HG02840 (cell line): ENCODE measurements around the gene CBLC.
A peak's percentile ranks its signal among the peaks of the same experiment; 100 is the strongest.

Experiments
- ATAC-seq: cut with Tn5 transposase; IDR thresholded peaks from one replicate; pipeline ENCODE4 v1.9.1; 2021; ENCODE audit warnings: mild to moderate bottlenecking, moderate library complexity, moderate number of reproducible peaks; ENCODE audit not compliant: unreplicated experiment, low FRiP score

The CBLC gene

DNA sequence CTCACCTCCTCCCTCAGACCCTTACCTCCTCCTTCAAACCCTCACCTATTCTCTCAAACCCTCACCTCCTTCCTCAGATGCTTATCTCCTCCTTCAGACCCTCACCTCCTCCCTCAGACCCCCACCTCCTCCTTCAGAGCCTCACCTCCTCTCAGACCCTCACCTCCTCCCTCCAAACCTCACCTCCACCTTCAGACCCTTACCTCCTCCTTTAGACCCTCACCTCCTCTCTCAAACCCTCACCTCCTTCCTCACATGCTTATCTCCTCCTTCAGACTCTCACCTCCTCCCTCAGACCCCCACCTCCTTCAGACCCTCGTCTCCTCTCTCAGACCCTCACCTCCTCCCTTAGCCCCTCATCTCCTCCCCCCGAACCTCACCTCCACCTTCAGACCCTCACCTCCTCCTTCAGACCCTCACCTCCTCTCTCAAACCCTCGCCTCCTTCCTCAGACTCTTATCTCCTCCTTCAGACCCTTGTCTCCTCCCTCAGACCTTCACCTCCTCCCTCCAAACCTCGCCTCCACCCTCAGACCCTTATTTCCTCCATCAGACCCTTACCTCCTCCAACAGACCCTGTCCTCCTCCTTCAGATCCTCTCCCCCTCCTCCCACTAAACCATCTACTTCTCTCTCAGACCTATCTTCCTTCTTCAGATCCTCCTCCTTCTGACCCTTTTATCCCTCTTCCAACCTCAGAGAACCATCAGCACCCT, 31.6 kb upstream of the CBLC start:
- ATAC-seq, result no peak

DNA sequence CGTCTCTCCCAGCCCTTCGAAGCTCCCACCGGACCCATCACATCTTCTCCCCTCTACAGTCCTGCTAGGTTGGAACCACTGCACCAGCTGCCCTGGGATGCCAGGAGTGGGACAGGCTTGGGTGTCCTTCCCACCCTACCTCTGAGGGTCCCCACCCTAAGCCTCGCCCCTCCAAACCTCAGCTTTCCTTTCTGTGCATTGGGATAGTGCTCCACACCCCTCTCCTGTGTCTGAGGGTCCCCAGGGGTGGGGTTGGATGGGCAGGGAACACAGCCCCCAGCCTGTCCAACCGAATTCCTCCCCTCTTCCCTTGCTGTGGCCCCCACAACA, 31.1 kb upstream of the CBLC start:
- no peak for ATAC-seq

DNA sequence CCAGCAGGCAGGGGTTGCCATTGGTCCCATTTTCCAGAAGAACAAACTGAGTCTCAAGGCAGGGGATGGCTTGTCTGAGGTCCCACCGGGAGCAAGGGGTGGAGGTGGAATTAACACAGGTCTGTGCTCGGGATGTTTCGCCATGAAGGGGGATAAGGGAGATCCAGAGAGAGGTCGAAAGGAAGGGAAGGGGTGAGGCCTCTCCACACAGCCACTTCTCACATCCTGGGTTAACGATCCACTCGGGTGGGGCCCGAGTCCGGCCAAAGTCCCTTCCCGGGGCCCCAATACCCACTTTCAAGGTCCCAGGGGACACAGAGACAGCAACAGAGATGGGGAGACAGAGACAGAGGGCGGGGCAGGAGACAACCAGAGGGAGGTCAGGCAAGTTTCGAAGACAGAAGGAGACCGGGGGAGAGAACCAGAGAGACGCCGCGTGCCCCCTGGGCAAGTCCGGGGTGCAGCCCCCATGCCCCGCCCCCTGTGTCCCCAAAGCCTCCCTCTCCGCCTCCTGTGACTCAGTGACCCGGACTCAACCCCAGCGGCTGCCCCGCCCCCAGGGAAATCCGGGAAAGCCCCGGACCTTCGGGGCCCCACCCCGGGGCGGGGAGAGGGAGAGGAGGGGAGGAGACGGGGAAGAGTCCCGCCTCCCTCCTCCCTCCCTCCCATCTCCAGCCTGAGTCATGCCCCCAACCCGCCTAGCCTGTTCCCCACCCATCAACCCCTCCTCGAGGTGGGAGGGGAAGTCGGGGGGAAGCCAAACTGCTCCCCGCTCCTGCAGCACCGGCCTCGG, 30.5 kb upstream of the CBLC start:
- ATAC-seq, result no peak

DNA sequence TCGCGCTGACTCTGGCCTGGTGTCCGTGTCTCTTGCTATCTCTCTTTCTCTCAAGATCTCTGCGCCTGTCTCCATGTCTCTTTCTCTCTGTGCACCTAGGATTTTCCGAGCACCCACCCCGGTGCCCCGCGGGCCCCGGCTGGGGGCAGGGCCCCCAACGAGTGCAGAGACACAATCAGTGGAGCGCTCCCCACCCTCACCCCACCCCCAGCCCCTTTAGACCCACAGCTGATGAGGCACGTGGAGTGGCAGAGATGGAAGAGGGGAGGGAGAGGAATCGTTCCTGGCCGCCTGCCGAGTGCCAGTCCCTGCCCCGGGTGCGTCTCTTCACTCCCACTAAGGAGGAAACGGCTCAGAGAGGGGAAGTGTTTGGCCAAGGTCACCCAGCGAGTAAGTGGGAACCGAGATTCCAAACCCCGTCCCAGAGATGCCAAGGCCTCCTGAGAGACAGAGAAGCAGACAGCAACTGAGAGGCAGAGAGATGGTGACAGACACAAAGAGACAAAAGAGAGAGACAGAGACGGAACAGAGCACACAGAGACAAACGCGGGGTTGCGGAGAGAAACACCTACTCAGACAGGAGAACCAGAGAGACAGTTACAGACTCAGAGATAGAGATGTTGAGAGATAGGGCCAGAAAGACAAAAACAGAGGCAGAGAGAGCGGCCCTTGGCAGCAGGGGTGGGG, 29.8 kb upstream of the CBLC start:
- ATAC-seq, result no peak

DNA sequence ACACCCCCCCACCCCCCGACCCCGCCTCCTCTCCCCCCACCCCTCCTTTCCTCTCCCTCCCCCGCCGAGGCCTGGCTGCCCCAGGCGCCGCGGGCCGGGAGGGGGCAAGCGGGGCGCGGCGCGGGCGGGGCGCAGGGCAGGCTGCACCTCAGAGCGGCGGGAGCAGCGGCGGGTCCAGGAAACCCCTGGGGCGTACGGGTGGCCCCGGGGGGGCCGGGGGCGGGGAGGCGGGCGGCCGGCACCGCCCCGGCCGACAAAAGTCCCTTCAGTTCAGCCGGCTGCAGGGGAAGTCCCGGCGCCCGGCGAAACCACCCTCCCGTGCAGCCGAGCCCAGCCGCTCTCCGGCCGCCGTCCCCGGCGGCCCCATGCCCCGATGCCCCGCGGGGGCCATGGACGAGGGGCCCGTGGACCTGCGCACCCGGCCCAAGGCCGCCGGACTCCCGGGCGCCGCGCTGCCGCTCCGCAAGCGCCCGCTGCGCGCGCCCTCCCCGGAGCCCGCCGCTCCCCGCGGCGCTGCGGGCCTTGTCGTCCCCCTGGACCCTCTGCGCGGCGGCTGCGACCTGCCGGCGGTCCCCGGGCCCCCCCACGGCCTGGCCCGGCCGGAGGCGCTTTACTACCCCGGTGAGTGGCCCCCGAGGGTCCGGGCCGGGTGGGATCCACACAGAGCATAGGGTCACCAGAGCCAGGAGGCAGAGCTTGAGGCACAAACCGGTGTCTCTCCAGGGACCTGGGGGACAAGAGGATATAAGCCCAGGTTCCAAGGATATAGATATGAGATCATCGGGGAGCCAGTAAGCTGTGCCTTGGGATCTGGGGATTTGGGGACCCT, 29.1 kb upstream of the CBLC start, which contains the start of gene BCL3:
TSS of gene BCL3 (plus strand) at position 283 of the 829 bp plus-strand sequence. CDS start at position 366, 83 bp downstream.
- ATAC-seq, result peak; percentile 36

DNA sequence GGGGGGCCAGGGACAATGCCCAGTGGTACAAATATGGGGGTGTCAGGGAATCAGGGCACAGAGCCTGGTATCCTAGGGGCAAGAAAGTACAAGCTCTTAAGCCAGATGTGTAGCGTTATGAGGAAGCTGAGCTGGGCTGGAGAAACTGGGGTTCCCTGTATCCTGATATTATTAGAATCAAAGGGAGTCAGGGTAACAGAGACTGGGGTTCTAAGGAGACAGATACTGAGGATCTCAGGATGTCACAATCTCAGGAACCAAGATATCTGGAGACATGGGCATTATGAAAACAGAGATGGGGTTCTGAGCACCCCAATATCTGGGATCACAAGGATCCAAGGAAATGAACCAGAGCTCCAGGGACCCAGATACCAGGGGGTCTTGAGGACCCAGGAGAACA, 28.4 kb upstream of the CBLC start:
- ATAC-seq, result no peak

DNA sequence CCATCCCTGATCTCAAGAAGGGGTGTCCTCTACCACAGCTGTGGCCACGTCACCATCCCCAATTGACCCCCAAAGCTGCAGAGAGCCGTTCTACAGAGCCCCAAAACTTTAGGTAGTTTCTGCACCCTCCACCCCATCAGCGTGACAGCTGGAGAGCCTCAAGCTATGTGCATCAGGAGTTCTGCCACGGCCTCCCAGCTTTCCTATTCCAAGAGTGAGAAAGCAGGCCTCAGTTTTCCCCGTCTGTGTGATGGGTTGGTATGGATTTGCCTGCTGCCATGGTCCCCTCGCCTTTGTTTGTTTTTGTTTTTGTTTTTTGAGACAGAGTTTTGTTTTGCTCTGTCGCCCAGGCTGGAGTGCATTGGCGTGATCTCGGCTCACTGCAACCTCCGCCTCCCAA, 27.7 kb upstream of the CBLC start:
- no peak for ATAC-seq

DNA sequence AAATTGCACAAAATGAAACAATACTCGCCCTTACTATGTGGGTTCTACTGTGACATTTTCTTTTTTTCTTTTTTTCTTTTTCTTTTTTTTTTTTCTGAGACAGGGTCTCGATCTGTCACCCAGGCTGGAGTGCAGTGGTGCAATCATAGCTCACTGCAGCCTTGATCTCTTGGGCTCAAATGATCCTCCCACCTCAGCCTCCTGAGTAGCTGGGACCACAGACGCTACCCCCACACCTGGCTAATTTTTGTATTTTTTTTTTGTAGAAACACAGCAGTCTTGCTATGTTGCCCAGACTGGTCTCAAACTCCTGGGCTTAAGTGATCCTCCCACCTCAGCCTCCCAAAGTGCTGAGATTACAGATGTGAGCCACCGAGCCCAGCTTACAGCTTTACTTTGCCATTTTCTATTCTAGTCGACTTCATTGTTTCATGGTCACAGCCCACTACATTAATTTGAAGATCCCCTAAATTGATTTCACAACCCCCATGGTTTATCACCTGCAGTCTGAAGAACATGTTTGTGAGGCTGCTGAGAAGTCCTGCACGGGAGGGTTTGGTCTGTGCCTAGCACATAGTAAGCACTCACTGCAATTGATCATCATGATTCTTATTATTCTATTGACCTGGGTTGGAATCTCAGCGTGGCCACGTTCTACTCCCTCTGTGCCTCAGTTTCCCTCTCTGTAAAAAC, 25.4 kb upstream of the CBLC start:
- no peak for ATAC-seq

DNA sequence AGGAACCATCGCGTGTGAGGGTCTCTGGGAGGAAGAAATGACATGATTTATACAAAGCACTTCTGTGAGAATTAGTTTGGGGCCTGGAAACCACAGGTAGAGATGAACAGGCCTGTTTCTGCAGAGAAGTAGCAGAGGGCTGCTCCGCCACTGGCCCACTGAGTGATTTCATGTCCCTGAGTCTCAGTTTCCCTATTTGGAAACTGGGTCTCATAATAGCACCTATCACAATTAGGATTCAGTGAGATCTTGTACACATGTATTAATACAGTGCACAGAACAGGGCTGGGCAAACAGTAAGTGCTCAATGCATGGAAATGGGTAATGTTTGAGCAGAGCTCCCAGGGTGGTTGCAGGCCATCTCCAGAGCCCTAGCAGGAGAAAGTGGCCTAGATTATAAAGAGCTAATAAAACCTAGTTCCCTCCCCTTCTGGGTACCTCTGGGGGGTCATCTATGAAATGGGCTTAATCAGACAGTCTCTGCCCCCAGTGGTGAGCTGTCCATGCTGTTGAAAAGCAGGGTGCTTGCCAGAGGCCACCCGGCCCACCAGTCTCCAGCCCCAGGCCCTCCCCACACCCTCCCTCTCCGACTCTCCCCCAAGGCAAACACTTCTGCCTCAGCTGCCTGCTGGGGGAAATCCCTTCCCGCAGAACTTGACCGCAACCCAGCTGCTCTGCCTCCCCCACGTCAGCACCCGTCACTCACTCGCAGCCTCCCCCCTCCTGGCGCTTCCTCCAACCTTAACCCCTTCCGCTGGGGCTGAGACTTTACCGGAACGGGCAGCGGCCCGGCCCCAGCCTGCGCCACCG, 24.7 kb upstream of the CBLC start:
- ATAC-seq, result peak; percentile 61

DNA sequence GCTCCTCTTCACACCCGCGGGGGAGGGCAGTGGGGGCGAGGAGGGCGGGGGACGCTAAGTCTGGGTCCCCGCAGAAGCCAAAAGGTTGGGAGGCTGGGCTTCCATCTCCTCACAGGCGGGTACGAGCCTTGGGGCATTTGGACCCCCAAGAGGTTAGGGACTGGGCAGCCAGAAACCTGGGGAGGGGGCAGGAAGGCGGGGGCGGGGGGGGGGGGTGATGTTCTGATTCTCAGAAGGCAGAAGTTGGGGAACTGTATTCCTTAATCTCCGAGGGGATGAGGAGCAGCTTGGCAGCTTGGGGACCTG, 24.1 kb upstream of the CBLC start:
- ATAC-seq, result no peak

DNA sequence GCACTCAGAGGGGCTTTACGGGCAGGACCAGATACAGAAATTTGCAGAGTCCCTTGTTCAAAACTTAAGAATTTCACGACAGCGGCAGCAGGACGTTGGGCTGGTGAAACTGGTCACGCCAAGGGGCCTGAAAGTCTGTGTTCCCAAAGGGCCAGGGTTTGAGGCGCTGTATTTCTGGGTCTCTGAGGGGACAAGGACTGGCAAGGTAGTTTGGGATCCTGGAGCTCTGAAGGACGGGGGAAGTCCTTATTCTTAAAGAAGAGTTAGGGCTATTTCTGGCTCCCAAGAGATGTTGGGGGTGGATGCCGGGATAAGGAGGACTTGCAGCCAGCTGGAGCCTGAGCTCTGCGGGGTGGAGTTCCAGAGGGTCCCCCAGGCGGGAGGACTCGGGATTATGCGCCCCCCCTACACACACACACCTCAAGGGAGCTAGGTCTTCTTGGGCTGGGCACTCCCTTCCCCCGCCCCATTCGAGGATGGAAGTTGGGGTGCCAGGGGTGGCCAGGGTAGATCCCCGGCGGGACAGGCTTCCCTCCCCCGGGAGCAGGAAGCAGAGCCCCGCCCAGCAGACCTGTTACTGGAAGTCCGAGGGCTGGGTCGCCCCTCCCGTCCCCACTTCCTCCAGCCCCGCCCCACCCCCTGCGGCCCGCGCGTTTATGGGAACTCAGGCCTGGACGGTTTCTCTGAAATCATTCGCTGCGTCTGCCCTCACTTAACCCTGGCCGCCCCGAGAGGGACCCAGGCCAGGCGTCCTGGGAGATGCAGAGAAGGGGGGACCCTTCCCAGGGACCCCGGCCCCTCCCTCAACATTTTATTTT, 23.5 kb upstream of the CBLC start:
- ATAC-seq, result peak; percentile 33

DNA sequence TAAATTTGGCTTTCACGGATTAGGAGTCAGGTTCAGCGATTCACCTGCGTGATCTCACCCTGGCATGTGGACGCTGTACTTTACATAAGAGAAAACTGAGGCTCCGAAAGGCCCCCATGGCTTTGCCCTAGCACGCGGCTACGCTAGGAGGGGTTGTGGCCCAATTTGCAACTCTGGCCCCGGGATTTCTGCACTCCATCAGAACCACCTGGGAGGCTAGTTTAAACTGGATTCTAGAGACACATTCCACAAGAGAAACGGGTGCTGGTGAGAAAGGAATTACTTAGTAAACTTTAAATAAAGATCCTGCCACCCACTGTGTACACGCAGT, 23.0 kb upstream of the CBLC start:
- no peak for ATAC-seq

DNA sequence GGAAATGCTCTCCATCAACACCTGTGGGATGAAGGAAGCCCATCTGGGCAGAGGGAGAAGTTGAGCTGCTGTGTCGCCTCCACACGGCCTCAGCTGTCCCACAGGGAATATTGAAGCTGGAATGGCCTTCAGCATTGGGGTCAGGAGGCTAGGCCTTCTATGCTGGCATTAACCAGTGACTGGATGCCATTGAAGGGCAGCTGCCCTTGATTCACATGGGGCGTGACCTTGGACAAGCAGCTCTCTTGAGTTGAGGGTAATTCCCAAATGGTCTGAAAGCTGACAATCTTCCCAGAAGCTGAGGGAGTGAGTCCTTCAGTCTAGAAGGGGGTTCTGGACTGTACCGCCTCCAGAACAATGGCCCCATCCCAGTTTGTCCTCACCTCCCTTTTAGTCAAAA, 22.5 kb upstream of the CBLC start:
- no peak for ATAC-seq

DNA sequence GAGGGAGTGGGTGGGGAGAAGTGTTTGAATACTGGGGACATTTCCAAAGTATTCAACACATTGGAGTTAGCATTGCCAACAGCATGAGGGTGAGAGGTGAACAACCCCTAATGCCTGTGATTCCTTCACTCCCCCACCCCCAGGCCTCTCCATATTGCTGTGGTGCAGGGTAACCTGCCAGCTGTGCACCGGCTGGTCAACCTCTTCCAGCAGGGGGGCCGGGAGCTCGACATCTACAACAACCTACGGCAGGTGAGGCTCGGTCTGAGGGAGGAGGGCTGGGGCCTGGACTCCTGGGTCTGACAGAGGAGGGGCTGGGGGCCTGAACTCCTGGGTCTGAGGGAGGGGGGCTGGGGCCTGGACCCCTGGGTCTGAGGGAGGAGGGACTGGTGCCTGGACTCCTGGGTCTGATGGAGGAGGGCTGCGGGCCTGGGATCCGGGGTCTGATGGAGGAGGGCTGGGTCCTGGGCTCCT, 21.6 kb upstream of the CBLC start:
- ATAC-seq, result no peak

DNA sequence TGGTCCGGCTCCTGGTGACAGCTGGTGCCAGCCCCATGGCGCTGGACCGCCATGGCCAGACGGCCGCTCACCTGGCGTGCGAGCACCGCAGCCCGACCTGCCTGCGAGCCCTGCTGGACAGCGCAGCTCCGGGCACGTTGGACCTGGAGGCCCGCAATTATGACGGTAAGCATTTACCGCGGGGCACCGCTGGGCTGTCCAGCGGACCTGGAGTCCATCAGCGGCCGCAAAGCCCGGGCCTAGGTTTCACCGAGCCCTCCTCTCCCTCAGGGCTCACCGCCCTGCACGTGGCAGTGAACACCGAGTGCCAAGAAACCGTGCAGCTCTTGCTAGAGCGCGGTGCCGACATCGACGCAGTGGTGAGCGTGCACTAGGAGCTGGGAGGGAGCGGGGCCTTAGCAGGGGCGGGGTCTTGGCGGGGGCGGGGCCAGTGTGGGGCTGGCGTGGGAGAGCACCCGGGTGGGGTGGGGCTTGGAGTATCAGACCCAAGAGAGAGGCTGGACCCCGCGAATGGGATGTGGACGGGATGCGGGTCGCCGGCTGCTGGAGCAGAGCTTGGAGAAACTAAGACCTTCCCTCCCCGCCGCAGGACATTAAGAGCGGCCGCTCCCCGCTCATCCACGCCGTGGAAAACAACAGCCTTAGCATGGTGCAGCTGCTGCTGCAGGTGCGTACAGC, 20.5 kb upstream of the CBLC start:
- ATAC-seq, result no peak

DNA sequence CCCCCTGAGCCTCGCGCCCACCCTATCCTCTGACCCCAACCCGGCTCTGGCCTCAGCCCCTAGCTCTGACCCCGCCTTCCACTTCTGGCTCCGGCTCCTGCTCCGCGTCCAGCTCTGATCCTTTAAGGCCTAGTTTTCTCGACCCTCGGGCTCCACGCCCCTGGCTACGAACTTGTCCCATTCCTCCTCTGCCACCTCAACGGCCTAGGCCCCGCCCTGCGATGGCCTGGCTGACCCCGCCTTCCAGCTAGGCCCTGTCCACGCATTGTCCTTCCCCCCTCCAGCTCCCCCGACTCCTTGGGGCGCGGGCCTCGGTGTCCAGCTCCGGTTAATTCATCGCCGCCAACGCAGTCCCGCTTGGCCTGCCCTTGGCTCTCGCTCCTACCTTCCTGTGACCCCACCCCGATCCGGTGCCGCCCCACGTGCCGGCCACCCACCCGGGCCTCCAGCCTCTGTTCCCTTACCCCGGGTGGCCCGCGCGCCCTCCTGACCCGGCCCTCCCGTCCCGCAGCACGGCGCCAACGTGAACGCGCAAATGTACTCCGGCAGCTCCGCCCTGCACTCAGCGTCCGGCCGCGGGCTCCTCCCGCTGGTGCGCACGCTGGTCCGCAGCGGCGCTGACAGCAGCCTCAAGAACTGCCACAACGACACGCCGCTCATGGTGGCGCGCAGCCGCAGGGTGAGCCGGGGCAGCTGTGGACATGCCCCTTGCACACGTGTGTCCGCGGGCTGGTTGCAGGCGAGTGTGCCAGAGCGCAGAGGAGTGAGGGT, 19.8 kb upstream of the CBLC start:
- no peak for ATAC-seq

DNA sequence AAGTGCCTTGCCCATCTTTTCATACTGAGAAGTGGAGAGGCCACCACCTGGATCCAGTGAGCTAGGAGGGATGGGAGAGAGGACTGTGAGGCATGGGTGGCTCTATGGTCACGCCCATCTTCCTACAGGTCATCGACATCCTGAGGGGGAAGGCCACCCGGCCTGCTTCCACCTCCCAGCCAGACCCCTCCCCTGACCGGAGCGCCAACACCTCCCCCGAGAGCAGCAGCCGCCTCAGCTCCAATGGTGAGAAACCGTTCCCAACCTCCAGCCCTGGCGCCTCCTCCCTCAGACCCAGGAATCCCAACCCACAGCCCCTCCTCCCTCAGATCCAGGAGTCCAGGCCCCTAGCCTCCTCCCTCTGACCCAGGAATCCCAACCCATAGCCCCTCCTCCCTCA, 19.1 kb upstream of the CBLC start:
- no peak for ATAC-seq
